NCI-H2227 (cell line): ENCODE results near the gene BIRC5.
A peak's percentile ranks its signal among the peaks of the same experiment; 100 is the strongest.

Source experiments
- DNase-seq: peaks from one replicate; lab custom pipeline; 2025; ENCODE audit not compliant: unreplicated experiment; lab: John Stamatoyannopoulos, UW

Gene BIRC5

GRCh38 chr17:78255029-78255656 lies 41.1 kb downstream of the BIRC5 start:
- DNase-seq, result no peak

GRCh38 chr17:78255953-78256706 lies 42.1 kb downstream of the BIRC5 start:
- DNase-seq, result no peak

GRCh38 chr17:78256707-78257591 lies 42.9 kb downstream of the BIRC5 start:
- no peak for DNase-seq

- DNase-seq, result no peak
These were observed 43.8 kb downstream of the BIRC5 start for GRCh38 chr17:78257810-78258322.

- no peak for DNase-seq
These were observed 44.5 kb downstream of the BIRC5 start for GRCh38 chr17:78258323-78259191.

GRCh38 chr17:78259192-78259554 lies 45.1 kb downstream of the BIRC5 start:
- DNase-seq, result no peak

GRCh38 chr17:78263063-78263735 lies 49.1 kb downstream of the BIRC5 start:
- DNase-seq, result no peak

GRCh38 chr17:78263736-78264340 lies 49.8 kb downstream of the BIRC5 start:
- DNase-seq, result no peak

GRCh38 chr17:78264590-78264989 lies 50.5 kb downstream of the BIRC5 start:
- no peak for DNase-seq

- DNase-seq, result no peak
These were observed 51.1 kb downstream of the BIRC5 start for GRCh38 chr17:78265121-78265520.

- no peak for DNase-seq
These were observed 52.2 kb downstream of the BIRC5 start for GRCh38 chr17:78266231-78266631.

GRCh38 chr17:78266771-78267170 lies 52.7 kb downstream of the BIRC5 start:
- no peak for DNase-seq

- no peak for DNase-seq
These were observed 53.4 kb downstream of the BIRC5 start for GRCh38 chr17:78267253-78268073.

GRCh38 chr17:78268191-78268874 lies 54.3 kb downstream of the BIRC5 start:
- no peak for DNase-seq

- peak; percentile 88 for DNase-seq
These were observed 55.2 kb downstream of the BIRC5 start for GRCh38 chr17:78268951-78269905.

GRCh38 chr17:78269955-78270381 lies 55.9 kb downstream of the BIRC5 start:
- no peak for DNase-seq
